NCI-H2107 (cell line): Measurements from ENCODE around the gene TAF1C.

Experiments used
- DNase-seq: peaks from one replicate; lab custom pipeline; 2025; lab: John Stamatoyannopoulos, UW

TAF1C gene

DNA sequence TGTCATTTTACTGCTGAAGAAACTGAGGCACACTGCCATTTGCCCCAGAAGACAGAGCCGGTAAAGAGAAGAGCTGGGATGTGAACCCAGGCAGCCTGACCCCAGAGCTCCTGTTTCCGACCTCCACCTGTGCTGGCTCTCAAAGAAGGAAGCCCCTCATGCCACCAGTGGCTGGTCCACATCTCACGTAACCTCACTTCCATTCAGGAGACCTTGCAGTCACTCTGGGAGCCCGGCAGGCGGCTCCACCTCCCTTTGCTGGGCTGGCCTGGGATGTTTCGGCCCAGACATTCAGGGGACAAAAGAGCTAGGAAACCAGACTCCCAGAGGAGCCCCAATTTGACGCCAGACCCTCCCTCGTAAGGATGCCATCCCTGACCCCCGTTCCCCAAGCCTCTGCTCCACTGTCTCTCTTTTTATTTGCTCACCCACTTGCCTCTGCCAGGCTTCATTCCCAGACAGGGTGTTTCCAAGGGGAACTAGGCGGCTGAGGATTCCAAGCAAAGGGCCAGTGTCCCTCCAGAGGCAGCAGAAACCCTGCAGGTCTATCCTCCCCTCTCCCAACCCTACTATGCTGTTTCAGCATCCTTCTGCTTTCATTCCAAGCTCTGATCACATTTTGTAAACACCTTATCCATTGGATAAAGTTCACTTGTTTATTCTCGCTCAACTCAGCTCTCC is 2.8 kb downstream of the TAF1C start:
- DNase-seq: no peak

- no peak for DNase-seq
These were observed 3.3 kb downstream of the TAF1C start for GRCh38 chr16:84183572-84183875.

DNA sequence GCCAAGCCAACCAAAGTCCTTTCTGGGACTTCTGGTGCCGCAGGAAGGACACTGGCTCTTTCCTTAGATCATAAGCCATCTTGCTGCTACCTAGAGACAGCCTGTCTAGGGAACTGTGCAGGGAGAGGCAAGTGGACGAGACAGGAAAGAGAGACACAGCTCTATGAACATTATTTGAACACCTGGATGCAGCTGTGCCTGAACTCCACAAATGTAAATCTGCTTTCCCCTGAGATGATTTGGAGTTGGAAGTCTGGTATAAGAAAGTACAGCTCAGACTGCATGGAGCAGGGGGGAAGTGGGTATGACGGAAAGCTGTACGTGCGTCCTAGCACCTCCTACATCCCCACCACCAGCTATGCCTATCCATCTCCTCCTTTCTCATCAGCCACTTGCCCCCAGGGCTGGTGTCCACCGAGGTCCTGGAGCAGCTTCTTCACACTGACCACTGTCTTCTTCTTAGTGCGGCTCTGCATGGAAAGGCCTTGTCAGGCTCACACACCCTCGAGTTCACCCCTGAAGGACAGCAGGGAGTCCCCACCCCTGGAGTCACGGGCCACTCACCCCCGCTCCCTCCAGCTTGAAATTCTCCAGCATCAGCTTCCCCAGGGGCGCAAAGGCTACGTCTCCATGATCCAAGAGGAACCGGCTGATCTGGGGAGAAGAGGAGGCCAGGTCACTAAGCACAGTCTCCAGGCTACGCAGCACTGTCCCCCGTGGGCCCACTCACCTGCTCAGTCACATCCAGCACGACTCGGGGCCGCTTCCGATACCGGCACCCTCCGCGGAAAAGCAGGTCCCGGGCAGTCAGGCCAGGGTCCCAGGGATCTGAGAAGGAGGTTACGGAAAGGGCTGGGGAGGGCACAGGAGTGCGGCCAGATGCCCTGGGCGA is 3.9 kb downstream of the TAF1C start:
- DNase-seq: no peak

DNA sequence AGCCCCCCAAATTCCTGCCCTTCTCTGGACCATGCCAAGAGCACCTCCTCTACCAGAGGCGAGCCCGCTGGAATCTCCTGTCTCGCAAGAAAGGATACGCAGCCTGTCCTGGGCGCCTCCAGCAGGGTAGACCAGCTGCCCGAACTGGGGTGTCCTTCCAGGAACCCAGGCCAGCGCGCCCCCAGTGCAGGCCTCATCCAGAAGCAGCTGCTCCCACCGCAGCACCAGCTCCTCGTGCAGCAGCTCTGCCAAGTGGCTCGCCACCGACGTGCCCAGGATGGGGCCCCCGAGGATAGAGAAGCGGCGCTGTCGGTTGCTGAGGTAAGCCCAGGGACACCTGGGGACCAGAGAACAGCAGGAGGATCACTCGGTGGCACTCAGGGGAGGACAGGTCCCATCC is 4.8 kb downstream of the TAF1C start:
- DNase-seq: no peak

DNA sequence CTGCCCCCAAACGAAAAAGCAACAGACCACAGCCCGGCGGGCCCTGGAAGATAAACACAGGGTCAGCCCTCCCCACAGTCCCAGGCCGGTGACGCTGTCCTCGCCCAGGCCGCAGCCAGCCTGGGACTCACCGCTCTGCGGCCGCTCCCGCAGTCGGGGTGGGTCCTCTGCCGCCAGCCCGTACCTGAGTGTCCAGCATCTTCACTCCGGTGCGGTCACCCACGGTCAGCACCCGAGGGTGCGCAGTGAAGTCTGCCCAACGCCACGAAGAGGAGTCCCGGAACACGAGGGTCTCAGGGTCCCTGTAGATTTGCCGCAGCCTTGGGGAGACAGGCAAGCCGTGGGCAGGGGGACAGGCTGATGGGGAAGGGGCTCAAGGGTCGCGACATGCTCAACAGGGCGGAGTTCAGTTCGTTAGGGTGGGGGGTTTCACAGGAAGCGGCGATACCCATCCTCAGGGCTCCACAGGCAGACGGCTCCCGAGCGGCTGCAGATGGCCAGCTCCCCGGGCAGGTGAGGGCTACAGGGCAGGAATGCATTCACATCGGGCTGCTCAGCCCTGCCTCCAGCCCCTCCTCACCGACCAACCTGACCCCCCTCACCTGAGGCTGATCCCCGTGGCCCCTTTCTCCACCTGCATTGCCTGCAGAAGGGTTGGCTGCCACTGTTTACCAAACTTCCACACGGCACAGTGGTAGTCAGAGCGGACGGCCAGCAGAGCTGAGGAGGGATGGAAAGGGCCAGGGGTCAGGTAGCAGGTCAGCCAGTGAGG is 5.5 kb downstream of the TAF1C start:
- DNase-seq: no peak

DNA sequence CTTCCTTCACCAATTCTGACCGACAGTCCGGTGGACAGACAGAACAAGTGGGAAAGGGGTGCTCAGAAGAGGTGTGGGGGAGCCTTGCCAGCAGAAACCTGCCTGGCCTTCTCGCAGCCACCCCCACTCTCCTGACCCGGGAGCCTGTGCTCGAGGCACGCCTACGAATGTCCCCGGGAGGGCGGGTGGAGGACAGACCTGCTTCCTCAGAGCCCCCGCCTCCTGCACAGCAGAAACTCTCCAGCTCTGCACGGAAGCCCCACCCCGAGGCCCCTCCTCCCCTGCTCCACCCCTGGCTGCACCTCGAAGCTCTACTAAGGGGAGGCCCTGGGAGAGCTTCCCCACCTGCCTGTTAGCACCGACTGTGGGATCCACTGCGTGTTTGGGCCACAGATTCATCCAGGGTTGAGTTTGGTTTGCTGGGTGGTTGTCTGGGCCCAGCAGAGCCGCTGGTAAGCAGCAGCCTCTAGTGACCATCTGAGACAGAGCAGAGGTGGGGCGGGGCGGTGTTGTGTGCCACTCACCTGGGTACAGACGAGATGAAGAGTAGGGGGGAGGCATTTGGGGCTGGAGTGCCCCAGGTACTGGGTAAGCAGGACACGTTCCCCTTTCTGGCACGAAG is 6.2 kb downstream of the TAF1C start:
- no peak for DNase-seq

- no peak for DNase-seq
These were observed 7.1 kb downstream of the TAF1C start for GRCh38 chr16:84179612-84180320.

GRCh38 chr16:84178892-84179611 is 7.8 kb downstream of the TAF1C start:
- no peak for DNase-seq

- no peak for DNase-seq
These were observed 8.6 kb downstream of the TAF1C start for GRCh38 chr16:84178146-84178765.

DNA sequence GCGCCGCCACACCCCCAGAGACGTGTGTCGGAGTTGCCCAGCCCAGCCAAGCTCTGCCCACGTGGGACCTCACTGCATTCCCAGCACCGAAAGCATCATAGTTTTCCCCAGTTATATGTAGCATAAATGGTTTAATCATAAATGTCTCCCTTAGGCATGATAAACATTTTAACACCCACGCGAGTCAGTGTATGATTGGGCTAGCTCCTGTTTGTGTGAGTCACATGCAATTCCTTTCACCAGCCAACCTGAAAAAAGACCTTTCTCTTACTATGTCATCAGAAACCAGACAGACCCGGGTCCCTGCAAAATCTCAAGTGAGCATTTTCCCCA is 9.2 kb downstream of the TAF1C start:
- no peak for DNase-seq

DNA sequence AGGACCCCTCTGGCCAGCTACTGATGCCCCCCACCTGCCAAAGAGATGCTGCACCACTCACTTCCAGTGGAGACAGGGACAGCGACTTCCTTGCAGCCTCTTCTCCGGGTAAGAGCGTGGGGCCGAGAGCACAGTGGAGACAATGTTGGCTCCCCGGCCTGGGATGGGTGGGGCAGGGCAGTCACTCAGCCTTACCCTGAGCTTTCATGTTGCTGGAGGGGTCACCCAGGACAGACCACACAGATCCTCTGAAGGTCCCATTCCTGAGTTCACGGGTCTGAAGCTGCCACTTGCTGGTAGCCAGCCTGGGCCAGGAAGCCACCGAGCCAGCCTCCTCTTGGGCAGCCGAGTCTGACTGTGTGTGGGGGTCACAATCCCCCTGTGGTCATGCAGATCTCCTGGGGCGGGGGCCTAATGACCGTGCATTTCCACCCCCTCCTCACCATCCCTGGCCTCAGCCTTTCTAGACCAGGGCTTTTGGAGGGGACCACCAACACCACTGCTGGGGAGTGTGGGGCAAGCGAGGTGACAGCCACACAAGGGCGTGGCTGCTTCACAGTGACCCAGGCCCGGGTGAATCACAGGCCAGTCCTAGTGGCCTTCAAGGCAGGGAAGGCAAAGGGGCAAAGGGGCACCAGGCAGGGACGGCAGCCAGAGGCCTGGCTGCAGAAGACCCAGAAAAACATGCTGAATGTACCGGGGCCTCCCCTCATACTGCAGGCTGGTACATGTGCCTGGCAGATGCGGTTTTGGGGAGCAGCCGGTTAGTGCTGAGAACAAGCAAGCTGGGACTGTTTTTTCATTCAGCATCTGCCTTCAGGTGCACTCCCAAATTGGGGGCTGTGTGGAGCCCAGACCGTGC is 10.4 kb downstream of the TAF1C start:
- no peak for DNase-seq

GRCh38 chr16:84175350-84176081 is 11.3 kb downstream of the TAF1C start:
- peak; percentile 12 for DNase-seq

DNA sequence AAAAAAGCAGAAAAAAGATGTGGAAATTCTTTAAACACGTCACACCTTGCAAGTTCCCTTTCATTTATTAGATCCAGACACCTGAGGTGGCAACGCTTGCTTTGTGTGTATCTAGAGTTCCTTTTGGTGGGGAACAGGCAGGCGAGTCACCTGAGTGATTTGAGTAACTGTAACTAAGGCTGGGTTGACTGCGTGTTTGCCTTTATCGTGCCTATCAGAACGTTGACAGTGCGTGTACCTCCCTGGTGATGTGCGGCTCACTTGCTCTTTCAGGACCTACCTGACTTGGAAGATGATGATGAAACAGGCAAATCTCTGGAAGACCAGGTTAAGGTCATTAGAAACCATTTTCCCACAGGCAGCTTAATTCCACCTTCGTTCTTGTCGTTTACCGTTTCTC is 12.5 kb downstream of the TAF1C start:
- no peak for DNase-seq

DNA sequence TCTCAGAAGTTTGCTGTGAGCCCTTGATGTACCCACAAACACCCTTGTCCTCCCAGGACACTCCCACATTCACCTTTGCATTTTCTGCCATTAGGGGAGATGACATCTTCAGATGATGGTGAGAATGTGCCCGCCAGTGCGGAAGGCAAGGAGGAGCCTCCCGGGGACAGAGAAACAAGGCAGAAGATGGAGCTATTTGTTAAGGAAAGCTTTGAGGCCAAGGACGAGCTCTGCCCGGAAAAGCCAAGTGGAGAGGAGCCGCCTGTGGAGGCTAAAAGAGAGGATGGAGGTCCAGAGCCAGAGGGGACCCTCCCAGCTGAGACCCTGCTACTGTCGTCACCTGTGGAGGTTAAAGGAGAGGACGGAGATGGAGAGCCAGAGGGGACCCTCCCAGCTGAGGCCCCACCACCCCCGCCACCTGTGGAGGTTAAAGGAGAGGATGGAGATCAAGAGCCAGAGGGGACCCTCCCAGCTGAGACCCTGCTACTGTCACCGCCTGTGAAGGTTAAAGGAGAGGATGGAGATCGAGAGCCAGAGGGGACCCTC is 17.0 kb downstream of the TAF1C start:
- no peak for DNase-seq

- no peak for DNase-seq
These were observed 19.8 kb downstream of the TAF1C start for GRCh38 chr16:84166796-84167695.

DNA sequence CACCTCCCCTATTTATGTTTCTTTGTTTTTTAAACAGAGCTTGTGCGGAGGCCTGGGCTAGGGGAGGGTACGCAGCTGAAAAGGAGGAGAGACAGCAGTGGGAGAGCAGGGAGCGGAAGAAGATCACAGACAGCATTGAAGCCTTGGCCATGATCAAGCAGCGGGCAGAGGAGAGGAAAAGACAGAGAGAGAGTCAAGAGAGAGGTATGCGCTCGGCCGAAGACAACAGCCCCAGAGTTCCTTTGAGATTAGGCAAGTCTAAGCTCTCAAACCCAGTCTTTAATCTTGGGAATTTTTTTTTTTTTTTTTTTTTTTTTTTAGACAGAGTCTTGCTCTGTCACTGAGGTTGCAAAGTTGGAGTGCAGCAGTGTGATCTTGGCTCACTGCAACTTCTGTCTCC is 21.1 kb downstream of the TAF1C start:
- no peak for DNase-seq

GRCh38 chr16:84161801-84162200 is 25.1 kb downstream of the TAF1C start:
- no peak for DNase-seq

GRCh38 chr16:84161037-84161436 is 25.8 kb downstream of the TAF1C start:
- no peak for DNase-seq
